Keratinocyte (primary cell): ENCODE results near the gene SMIM38. TPM values are rescaled to one million over a fixed set of nuclear protein-coding genes. Genes with fewer than 3 reads are reported as not detected.

Experiments used
- DNase-seq: peaks from one replicate; pipeline ENCODE4 v3.0.0-alpha.2; 2011; ENCODE audit warnings: low read depth, missing footprints, low spot score
- FAIRE-seq: peaks from 2 replicates; lab custom pipeline; 2011; peaks lifted over from hg19 to GRCh38; lab: Jason Lieb, UNC
- H2AFZ ChIP-seq: 2 replicates; pipeline ENCODE4 v1.6.0; 2012; ENCODE audit warnings: low read length, control low read depth, inconsistent platforms; ENCODE audit not compliant: control insufficient read depth
- H3K27ac ChIP-seq: 2 replicates; pipeline ENCODE4 v1.5.1; 2011; ENCODE audit warnings: low read length; ENCODE audit not compliant: control insufficient read depth, insufficient read depth
- H3K27me3 ChIP-seq: 3 replicates; pipeline ENCODE4 v1.6.0; 2011; ENCODE audit warnings: low read length; ENCODE audit not compliant: control insufficient read depth, insufficient read depth; ENCODE audit errors: extremely low read depth
- H3K36me3 ChIP-seq, 2 experiments: 2 replicates in 1 of 2; 3 replicates in 1 of 2; pipeline ENCODE4 v1.5.1; 2011; ENCODE audit warnings: low read length in 2 of 2, mild to moderate bottlenecking in 1 of 2; ENCODE audit not compliant: control insufficient read depth in 2 of 2, insufficient read depth in 2 of 2; ENCODE audit errors: extremely low read depth in 1 of 2
- H3K4me1 ChIP-seq: 3 replicates; pipeline ENCODE4 v1.5.1; 2011; ENCODE audit warnings: low read length; ENCODE audit not compliant: control insufficient read depth, insufficient read depth; ENCODE audit errors: extremely low read depth
- H3K4me2 ChIP-seq: 3 replicates; pipeline ENCODE4 v1.6.0; 2011; ENCODE audit warnings: low read depth, low read length; ENCODE audit not compliant: control insufficient read depth, insufficient read depth; ENCODE audit errors: extremely low read depth
- H3K4me3 ChIP-seq, 3 experiments: fragments of 200-600 bp in 1 of 3; sonication (generic) in 1 of 3; 2 replicates in 2 of 3; 3 replicates in 1 of 3; pipeline ENCODE4 v1.5.1; 2011 to 2016; ENCODE audit warnings: low read length in 3 of 3, mild to moderate bottlenecking in 3 of 3, control low read depth in 2 of 3, inconsistent platforms in 1 of 3, low read depth in 1 of 3, mixed read lengths in 1 of 3, mixed run types in 1 of 3, moderate library complexity in 1 of 3; ENCODE audit not compliant: control insufficient read depth in 2 of 3, insufficient read depth in 2 of 3; ENCODE audit errors: extremely low read depth in 1 of 3
- H3K79me2 ChIP-seq: 2 replicates; pipeline ENCODE4 v1.6.0; 2012; ENCODE audit warnings: low read length; ENCODE audit not compliant: control insufficient read depth, insufficient read depth
- H3K9ac ChIP-seq: 3 replicates; pipeline ENCODE4 v1.6.0; 2011; ENCODE audit warnings: low read length; ENCODE audit not compliant: control insufficient read depth, insufficient read depth; ENCODE audit errors: extremely low read depth
- H3K9me1 ChIP-seq: 3 replicates; pipeline ENCODE4 v1.6.0; 2011; ENCODE audit warnings: low read length; ENCODE audit not compliant: control insufficient read depth, insufficient read depth; ENCODE audit errors: extremely low read depth
- H3K9me3 ChIP-seq: 2 replicates; pipeline ENCODE4 v1.5.1; 2012; ENCODE audit warnings: low read depth, low read length; ENCODE audit not compliant: control insufficient read depth
- H4K20me1 ChIP-seq: 3 replicates; pipeline ENCODE4 v1.6.0; 2011; ENCODE audit warnings: low read length; ENCODE audit not compliant: control insufficient read depth, insufficient read depth; ENCODE audit errors: extremely low read depth
- EZH2 ChIP-seq: IDR thresholded peaks from one replicate; pipeline ENCODE4 v1.6.1; 2012; ENCODE audit warnings: inconsistent platforms, mild to moderate bottlenecking, low read length, moderate library complexity
- dilution Hi-C: fragments of 300-500 bp; cut with MboI; formaldehyde crosslinking; loops from one replicate; pipeline ENCODE4 v1.7.0; 2020; ENCODE audit warnings: low sequenced_read_pairs; ENCODE audit not compliant: extremely low pct_ligation_motif_present
- polyA plus RNA-seq, 5 experiments: library from polyadenylated mRNA; depleted of rRNA in 3 of 5; stranded (reverse) in 3 of 5; stranded (forward) in 1 of 5; unstranded in 1 of 5; fragments of >200 nt; gene quantifications; 1 replicate in 1 of 5; 2 replicates in 3 of 5; 3 replicates in 1 of 5; pipeline versions ENCODE4 v1.2.1 to v1.2.3, GENCODE V29; 2011 to 2012; ENCODE audit warnings: missing spikeins in 2 of 5, low read depth in 1 of 5, low replicate concordance in 1 of 5
- TF ChIP-seq, protein P1 (sequence below), 3 experiments: IDR thresholded peaks in 1 of 3; conservative IDR thresholded peaks in 1 of 3; optimal IDR thresholded peaks in 1 of 3; 2 replicates in 2 of 3; 3 replicates in 1 of 3; pipeline versions ENCODE3 to v1.5.1; 2011; ENCODE audit warnings: low read length in 3 of 3, mild to moderate bottlenecking in 3 of 3, moderate library complexity in 2 of 3, control low read depth in 1 of 3, inconsistent platforms in 1 of 3; ENCODE audit not compliant: insufficient read depth in 2 of 3; ENCODE audit errors: extremely low read depth in 1 of 3

SMIM38 gene
- polyA plus RNA-seq, 1 donor (not counting 4 experiments of a cell fraction or from before 2014, with no cell fraction given) = not detected

DNA sequence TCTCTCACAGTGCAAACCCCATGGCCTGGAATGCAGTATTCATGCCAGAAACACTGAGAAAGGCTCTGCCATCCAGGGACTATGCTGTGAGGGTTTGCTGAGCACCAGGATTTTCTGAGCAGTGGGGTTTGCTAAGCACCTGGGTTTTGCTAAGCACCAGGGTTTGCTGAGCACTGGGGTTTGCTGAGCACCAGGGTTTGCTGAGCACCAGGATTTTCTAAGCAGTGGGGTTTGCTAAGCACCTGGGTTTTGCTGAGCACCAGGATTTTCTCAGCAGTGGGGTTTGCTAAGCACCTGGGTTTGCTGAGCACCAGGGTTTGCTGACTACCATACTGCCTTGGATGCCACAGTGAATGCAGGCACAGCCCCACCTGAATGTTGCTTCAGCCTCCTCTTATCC is 48.3 kb upstream of the SMIM38 start:
- peaks cover 17% of the 10 kb centered on the region for H3K27me3 ChIP-seq
- no peak overlapping the region for H3K4me2 ChIP-seq
- H3K4me1 ChIP-seq = no peaks in the 10 kb centered on the region
- no peak for DNase-seq
- H3K36me3 ChIP-seq = no peaks in the 10 kb centered on the region
- no peak for FAIRE-seq
- H3K9me3 ChIP-seq = no peaks in the 10 kb centered on the region
- no peaks in the 10 kb centered on the region for H3K79me2 ChIP-seq
- no peaks in the 10 kb centered on the region for H4K20me1 ChIP-seq
- H3K4me3 ChIP-seq = no peak overlapping the region
- no peak overlapping the region for H3K27ac ChIP-seq
- dilution Hi-C loops = loop anchor here (25.0 kb wide), 1 partner anchor 130 kb away; no protein-coding TSS in a partner anchor
- no peak overlapping the region for H2AFZ ChIP-seq
- H3K9me1 ChIP-seq = no peaks in the 10 kb centered on the region
- TF ChIP-seq, protein P1, sequence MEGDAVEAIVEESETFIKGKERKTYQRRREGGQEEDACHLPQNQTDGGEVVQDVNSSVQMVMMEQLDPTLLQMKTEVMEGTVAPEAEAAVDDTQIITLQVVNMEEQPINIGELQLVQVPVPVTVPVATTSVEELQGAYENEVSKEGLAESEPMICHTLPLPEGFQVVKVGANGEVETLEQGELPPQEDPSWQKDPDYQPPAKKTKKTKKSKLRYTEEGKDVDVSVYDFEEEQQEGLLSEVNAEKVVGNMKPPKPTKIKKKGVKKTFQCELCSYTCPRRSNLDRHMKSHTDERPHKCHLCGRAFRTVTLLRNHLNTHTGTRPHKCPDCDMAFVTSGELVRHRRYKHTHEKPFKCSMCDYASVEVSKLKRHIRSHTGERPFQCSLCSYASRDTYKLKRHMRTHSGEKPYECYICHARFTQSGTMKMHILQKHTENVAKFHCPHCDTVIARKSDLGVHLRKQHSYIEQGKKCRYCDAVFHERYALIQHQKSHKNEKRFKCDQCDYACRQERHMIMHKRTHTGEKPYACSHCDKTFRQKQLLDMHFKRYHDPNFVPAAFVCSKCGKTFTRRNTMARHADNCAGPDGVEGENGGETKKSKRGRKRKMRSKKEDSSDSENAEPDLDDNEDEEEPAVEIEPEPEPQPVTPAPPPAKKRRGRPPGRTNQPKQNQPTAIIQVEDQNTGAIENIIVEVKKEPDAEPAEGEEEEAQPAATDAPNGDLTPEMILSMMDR (optimal IDR thresholded peaks at IDR 0.05 in 1 of 3, IDR thresholded peaks at IDR 0.05 in 1 of 3, conservative IDR thresholded peaks at IDR 0.05 in 1 of 3; ENCODE audit: extremely low read depth in 1 of 3, insufficient read depth in 2 of 3, low read length in 3 of 3) = no peak
- no peak for TF ChIP-seq EZH2
- no peak overlapping the region for H3K9ac ChIP-seq

DNA sequence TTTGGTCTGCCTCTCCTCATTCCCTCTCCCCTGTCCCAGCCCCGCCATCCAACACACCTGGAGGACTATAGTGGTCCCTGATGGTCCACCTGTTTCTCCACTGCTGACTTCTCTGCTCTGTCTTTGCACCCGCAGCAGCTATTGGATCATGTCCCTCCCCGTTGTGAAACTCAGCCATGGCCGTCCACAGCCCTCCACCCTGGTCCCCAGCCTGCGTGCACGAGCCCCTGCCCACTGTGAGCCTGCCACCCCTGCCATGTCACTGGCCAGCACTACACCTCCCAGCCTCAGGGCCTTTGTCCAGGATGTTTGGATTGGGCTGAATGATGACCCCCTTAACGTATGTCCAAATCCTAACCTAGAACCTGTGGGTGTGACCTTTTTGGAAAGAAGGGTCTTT is 47.7 kb upstream of the SMIM38 start:
- FAIRE-seq = no peak

More for the DNA sequence above, 47.7 kb upstream of the SMIM38 start:
- no peak overlapping the region for H3K27ac ChIP-seq
- TF ChIP-seq, protein P1 (optimal IDR thresholded peaks at IDR 0.05 in 1 of 3, IDR thresholded peaks at IDR 0.05 in 1 of 3, conservative IDR thresholded peaks at IDR 0.05 in 1 of 3; ENCODE audit: extremely low read depth in 1 of 3, insufficient read depth in 2 of 3, low read length in 3 of 3) = no peak
- no peak for TF ChIP-seq EZH2
- no peak overlapping the region for H2AFZ ChIP-seq
- no peak overlapping the region for H3K9ac ChIP-seq
- H4K20me1 ChIP-seq = no peaks in the 10 kb centered on the region
- no peaks in the 10 kb centered on the region for H3K9me3 ChIP-seq
- peaks cover 17% of the 10 kb centered on the region for H3K27me3 ChIP-seq
- H3K4me2 ChIP-seq = no peak overlapping the region
- H3K36me3 ChIP-seq = no peaks in the 10 kb centered on the region
- no peak overlapping the region for H3K4me3 ChIP-seq
- dilution Hi-C loops = loop anchor here (25.0 kb wide), 1 partner anchor 129 kb away; no protein-coding TSS in a partner anchor
- H3K4me1 ChIP-seq = no peaks in the 10 kb centered on the region
- no peaks in the 10 kb centered on the region for H3K79me2 ChIP-seq
- H3K9me1 ChIP-seq = no peaks in the 10 kb centered on the region
- no peak for DNase-seq
